CD4-positive, alpha-beta T cell treated with Interleukin-10 for 1 hour (primary cell): Measurements from ENCODE around the gene SCMH1.
"Not testable (repeated sequence)": the region's sequence is repeated elsewhere in the genome, so short reads cannot be mapped to it uniquely, and the experiment has no call there.

Experiments
- DNase-seq: peaks from one replicate; pipeline ENCODE4 v3.0.0-alpha.2; 2020

The SCMH1 gene

DNA sequence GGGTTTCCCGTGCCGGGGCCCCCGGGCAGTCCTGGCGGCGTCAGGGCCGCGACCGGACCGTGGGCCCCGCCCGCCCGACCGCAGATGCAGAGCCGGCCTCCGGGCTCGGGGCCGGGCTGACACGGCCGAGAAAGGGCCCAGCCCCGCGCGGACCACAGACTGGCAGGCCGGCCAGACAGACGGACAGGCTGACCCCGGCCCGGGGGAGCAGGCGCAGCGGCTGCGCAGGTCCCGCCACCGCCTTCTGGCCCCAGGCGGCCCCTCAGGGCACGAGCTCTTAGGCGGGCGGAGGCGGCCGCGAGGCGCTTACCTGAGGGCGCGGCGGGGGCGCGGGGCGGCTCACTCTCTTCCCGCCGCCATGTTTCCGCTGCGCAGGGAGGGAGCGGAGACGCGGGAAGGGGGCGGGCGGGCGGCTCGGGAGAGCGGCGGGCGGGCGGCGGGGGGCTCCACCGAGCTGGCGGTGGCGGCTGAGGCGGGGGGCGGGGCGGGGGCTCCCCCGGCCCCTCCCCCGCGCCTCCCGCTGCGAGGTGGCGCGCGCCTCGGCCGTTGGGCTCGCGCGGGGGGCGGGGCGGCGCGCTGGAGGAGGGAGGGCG is at the start of gene SCMH1:
SCMH1 (minus strand) TSS at position 558 of the 593 bp plus-strand sequence. CDS start 56,173 bp downstream, outside the sequence.
- peak; percentile 60 for DNase-seq

GRCh38 chr1:41291195-41291594 is 49.1 kb upstream of the SCMH1 start:
- no peak for DNase-seq

DNA sequence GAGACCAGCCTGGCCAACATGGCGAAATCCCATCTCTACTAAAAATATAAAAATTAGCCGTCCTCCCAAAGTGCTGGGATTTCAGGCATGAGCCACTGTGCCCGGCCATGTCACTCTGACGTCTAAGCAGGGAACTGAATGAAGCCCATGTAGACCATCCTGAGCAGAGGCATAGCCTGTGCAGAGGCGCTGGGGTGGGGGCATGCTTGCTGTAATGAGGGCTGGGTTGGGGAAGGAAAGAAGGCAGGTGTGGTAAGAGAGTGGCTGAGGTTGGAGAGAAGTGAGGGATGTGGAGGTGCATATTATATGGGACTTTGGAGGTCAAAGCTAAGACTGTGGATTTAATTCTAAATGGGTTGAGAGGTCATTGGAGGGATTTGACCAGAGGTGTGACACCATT is 47.1 kb upstream of the SCMH1 start:
- no peak for DNase-seq

- DNase-seq = no peak
Measured at GRCh38 chr1:41286992-41287391, 44.9 kb upstream of the SCMH1 start.

DNA sequence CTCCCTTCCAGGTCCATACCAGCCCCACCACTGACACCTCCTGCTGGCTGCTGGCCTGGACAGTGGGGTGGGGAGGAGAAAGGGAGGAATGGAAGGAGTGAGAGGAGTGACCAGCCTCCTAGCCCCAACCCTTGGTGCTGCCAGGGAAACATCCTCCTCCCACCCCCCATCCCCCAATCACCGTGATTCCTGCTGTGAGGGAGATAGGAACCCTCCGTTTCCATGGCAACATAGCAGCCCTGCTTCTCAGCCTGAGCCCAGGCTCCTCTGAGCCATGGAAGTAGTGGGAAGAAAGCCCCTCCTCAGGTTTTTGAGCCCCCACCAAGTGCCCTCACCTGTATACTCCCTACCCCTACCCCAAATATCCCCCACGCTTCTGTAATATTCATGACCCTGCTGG is 44.4 kb upstream of the SCMH1 start:
- DNase-seq = no peak

DNA sequence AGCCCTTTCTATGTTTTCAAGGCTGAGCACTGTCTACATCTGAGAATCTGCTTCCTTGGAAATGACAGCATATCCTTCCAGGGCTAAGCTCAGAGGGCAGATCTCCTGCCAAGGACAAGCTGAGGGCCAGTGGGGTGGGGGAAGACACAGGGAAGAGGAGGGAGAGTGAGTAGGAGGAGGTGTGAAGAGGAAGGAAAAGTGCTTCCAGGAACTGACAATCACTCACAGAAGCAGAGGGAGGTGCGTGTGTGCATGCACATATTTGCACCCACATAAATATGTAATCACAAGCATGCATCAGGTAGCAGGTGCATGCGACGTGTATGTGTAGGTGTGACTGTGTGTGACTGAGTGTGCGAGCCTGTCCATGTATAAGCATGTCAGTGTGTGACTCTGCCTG is 43.7 kb upstream of the SCMH1 start:
- DNase-seq = no peak

GRCh38 chr1:41284121-41284520 is 42.0 kb upstream of the SCMH1 start:
- no peak for DNase-seq

- peak; percentile 8 for DNase-seq
Measured at GRCh38 chr1:41282679-41283317, 40.7 kb upstream of the SCMH1 start.

DNA sequence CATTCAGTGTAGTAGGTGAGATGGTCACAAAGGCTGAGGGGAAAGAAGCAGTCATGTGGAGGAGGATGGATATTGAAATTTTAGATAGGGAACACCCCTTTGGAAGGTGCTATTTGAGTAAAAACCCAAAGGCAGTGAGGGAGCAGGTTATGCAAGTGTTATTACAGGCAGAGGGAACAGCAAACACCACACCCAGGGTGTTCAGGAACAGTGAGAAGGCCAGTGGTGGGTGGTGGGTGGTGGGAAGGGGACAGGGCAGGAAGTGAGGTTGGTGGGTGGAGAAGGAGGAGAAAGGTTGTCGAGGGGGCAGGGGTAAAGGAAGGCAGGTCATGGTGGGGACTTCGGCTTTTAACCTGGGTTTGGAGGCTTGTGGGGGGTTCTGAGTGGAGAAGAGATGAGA is 39.2 kb upstream of the SCMH1 start:
- DNase-seq = no peak

- no peak for DNase-seq
Measured at GRCh38 chr1:41280202-41281032, 38.3 kb upstream of the SCMH1 start.

DNA sequence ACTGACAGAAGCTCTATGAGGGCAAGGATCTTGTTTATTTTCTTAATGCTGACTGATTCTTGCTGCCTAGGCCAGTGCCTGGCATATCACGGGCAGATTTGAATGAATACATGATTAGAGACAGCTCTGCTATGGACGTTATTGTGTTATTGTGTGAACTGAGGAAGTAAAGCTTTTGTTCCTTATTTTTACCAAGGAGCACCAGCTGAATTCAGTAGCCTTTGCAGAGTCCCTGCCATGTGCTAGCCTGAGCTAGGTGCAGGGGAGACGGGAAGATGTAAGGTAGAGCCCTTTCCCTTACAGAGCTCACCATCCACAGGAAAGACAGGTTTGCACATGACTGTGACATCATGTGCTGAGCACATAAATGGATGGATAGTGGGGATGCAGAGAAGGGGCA is 36.0 kb upstream of the SCMH1 start:
- no peak for DNase-seq

- DNase-seq = no peak
Measured at GRCh38 chr1:41277371-41277975, 35.4 kb upstream of the SCMH1 start.

GRCh38 chr1:41275831-41276230 is 33.7 kb upstream of the SCMH1 start:
- no peak for DNase-seq

DNA sequence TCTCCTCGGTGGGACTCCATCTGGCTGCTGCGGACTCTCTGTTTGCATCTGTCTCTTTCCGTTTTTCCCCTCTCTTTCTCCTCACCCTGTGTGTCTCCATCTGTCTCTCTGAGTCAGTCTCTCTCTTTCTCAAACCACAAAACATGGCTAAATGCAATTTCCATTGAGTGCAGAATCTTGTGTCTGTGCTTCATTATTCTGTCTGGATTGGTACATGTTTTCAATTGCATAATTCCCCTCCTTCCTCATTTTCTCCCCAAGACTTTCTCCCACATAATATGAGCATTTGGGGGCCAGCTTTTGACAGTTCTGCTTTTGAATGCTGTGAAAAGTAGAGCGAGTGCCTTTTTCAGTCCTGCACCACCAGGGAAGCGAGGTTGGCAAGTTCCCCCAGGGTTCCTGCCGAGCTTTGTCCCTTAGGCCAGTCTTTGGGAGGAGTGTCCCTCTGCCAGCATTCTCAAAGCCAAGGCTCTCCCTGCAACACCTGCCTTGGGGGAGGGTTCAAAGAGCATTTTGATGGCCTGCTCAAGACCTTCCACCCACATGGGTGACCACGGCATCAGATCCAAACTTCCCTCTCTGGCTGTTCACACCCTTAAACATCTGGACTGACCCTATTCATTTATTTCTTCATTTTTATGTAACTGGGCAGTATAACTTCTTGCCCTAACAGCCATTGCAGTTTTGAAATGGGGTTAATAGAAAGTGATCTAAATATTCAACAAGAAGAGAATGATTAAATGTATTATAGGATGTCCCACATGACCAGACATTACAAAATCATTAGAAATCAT is 32.8 kb upstream of the SCMH1 start:
- DNase-seq = no peak

DNA sequence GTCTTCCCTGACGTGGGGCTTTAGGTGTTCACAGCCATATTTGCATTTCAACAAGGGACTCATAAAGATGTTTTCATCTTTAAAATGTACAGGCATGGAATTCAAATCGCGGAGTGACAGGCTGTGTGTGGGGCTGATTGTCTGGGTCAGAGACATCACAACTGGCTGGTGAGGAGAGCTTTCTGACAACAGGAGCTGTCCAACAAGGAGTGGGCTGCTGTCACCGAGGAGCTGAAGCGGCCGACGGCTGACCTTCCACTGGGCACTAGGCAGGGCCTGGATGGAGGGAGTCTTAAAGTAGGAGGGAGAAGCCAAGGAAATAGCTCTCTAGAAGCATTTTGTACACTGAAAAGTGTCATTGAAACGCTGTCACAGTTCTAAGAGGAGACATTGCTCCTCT is 30.5 kb upstream of the SCMH1 start:
- DNase-seq = no peak

GRCh38 chr1:41268154-41268770 is 26.2 kb upstream of the SCMH1 start:
- peak; percentile 62 for DNase-seq

- DNase-seq = no peak
Measured at GRCh38 chr1:41261926-41262618, 20.0 kb upstream of the SCMH1 start.

DNA sequence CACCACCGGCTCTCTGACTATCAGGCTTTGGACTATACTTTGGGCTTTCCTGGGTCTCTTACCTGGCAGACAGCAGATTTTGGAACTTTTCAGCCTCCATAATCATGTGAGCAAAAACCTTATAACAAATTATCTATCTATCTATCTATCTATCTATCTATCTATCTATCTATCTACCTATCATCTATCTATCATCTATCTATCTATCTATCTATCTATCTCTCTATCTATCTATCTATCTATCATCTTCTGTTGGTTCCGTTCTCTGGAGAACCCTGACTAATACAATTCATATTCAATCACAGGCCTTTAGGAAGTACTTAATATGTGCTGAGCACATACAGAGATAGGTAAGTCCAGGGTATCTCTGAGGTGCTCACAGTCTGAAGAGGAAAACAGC is 18.7 kb upstream of the SCMH1 start:
- DNase-seq = no peak

DNA sequence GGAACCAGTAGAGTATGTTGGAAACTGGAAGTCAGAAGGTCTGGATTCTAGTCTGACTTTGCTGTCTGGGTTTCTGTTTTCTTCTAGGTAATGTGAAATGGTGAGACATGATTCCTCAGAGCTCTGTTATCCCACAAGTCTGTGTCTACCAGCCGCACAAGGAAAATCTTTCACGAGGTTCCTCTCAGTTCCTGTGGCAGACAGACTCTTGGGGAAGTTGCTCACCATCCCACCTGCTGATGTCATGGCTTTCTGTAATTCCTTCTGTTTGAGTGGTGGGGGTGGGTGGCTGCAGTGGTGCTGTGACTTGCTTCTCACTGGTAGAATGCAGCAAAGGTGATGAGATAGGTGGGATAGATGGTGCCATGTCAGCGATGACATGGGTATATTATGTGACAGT is 17.1 kb upstream of the SCMH1 start:
- DNase-seq = no peak

DNA sequence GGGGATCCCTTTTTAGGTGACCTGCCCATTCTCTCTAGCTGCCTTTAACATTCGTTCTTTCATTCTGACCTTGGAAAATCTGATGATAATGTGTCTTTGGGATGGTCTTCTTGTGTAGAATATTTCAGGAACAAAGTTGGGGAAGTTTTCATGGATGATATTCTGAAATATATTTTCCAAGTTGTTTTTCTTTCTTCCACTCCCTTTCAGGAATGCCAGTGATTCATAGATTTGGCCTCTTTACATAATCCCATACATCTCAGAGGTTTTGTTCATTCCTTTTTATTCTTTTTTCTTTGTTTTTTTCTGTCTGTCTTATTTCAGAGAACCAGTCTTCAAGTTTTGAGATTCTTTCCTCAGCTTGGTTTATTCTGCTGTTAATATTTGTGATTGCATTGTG is 13.9 kb upstream of the SCMH1 start:
- DNase-seq = no peak

DNA sequence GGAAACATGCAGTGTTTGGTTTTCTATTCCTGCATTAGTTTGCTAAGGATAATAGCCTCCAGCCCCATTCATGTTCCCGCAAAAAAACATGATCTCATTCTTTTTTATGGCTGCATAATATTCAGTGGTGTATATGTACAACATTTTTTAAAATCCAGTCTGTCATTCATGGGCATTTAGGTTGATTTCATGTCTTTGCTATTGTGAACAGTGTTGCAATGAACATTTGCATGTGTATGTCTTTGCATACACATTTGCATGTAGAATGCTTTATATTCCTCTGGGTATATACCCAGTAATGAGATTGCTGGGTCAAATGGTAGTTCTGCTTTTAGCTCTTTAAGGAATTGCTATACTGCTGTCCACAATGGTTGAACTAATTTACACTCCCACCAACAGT is 9.0 kb upstream of the SCMH1 start:
- not testable (repeated sequence) for DNase-seq

- no peak for DNase-seq
Measured at GRCh38 chr1:41249319-41249718, 7.2 kb upstream of the SCMH1 start.
